K562 (cell line): ENCODE data around the gene RALGPS1. TPM values are rescaled to one million over a fixed set of nuclear protein-coding genes. Genes with fewer than 3 reads are reported as not detected.

ENCODE experiments used
- ATAC-seq: fragments of 200-7000 bp; cut with Tn5 transposase; 3 replicates; pipeline ENCODE4 v1.9.1; 2020; ENCODE audit warnings: moderate library complexity
- BruUV-seq: library from RNA; stranded (reverse); fragments of 400-500 nt; replicated peaks from 2 replicates; lab custom pipeline; 2021; lab: Mats Ljungman, UMichigan
- CTCF ChIA-PET: fragments of 300-600 bp; formaldehyde crosslinking; extraction: SDS; loops from one replicate; lab custom pipeline; 2021; ENCODE audit warnings: low intra/inter-chr PET ratio; lab: Yijun Ruan, JAX
- POLR2A ChIA-PET: fragments of 300-600, 350-650 bp; sonication (Branson Sonifier 250); formaldehyde crosslinking; extraction: SDS; loops from one replicate; lab custom pipeline; 2021; ENCODE audit warnings: antibody characterized with exemption, inconsistent platforms; lab: Yijun Ruan, JAX
- DNase-seq, 4 experiments: peaks; one replicate each; pipeline versions ENCODE4 v3.0.0 to v3.0.0-alpha.2; 2011 to 2018; ENCODE audit warnings: low spot score in 3 of 4, mixed read lengths in 3 of 4; ENCODE audit errors: extremely low read depth in 1 of 4
- FAIRE-seq: peaks from 2 replicates; lab custom pipeline; 2011; peaks lifted over from hg19 to GRCh38; lab: Jason Lieb, UNC
- H2AFZ ChIP-seq: 2 replicates; pipeline ENCODE4 v1.6.0; 2011; ENCODE audit warnings: low read depth, low read length, control low read depth, inconsistent platforms
- H3K27ac ChIP-seq: fragments of 200-600 bp; 3 replicates; pipeline ENCODE4 v1.8.0; 2011; ENCODE audit warnings: low read depth, mild to moderate bottlenecking, control low read depth, inconsistent platforms, low read length, moderate library complexity, mixed read lengths; ENCODE audit errors: extremely low read depth
- H3K27me3 ChIP-seq, 2 experiments: fragments of 300-600 bp in 1 of 2; 2 replicates in 1 of 2; 3 replicates in 1 of 2; pipeline versions ENCODE4 v1.6.0 to v1.8.0; 2011; ENCODE audit warnings: inconsistent platforms in 2 of 2, low read length in 2 of 2, mild to moderate bottlenecking in 1 of 2, mixed read lengths in 1 of 2, moderate library complexity in 1 of 2; ENCODE audit not compliant: control insufficient read depth in 2 of 2, insufficient read depth in 2 of 2
- H3K36me3 ChIP-seq: fragments of 300-600 bp; 3 replicates; pipeline ENCODE4 v1.8.0; 2011; ENCODE audit warnings: mild to moderate bottlenecking, low read length, inconsistent platforms; ENCODE audit not compliant: control insufficient read depth, insufficient read depth
- H3K4me1 ChIP-seq, 2 experiments: fragments of 200-600 bp in 1 of 2; replicated peaks in 1 of 2; 2 replicates in 1 of 2; 3 replicates in 1 of 2; pipeline versions ENCODE4 v1.5.1 to v1.8.0; 2011; ENCODE audit warnings: inconsistent platforms in 2 of 2, low read length in 2 of 2, mild to moderate bottlenecking in 1 of 2, mixed read lengths in 1 of 2, moderate library complexity in 1 of 2; ENCODE audit not compliant: control insufficient read depth in 2 of 2, insufficient read depth in 2 of 2
- H3K4me2 ChIP-seq: 2 replicates; pipeline ENCODE4 v1.6.1; 2011; ENCODE audit warnings: low read length, control low read depth, inconsistent platforms, mixed read lengths; ENCODE audit not compliant: insufficient read depth
- H3K4me3 ChIP-seq: fragments of 200-600 bp; sonication (generic), shearing (Covaris generic); 2 replicates; pipeline ENCODE4 v1.5.1; 2016; ENCODE audit warnings: control low read depth, inconsistent platforms
- H3K79me2 ChIP-seq: fragments of 200-600 bp; 3 replicates; pipeline ENCODE4 v1.8.0; 2011; ENCODE audit warnings: low read length, inconsistent platforms; ENCODE audit not compliant: control insufficient read depth, insufficient read depth
- H3K9ac ChIP-seq, 2 experiments: 2 replicates each; pipeline versions ENCODE4 v1.6.0 to v1.6.1; 2011; ENCODE audit warnings: low read depth in 2 of 2, low read length in 2 of 2, control low read depth in 1 of 2, inconsistent platforms in 1 of 2, mild to moderate bottlenecking in 1 of 2, mixed read lengths in 1 of 2; ENCODE audit not compliant: insufficient read depth in 1 of 2
- H3K9me1 ChIP-seq: one replicate; pipeline ENCODE4 v1.6.0; 2011; ENCODE audit warnings: inconsistent platforms, mild to moderate bottlenecking, low read length, moderate library complexity; ENCODE audit not compliant: control insufficient read depth, insufficient read depth
- H3K9me3 ChIP-seq: replicated peaks from 2 replicates; pipeline ENCODE4 v1.5.1; 2011; ENCODE audit warnings: low read depth, low read length, inconsistent platforms; ENCODE audit not compliant: control insufficient read depth, insufficient read depth
- H4K20me1 ChIP-seq: replicated peaks from 2 replicates; pipeline ENCODE4 v1.6.1; 2011; ENCODE audit warnings: low read length, inconsistent platforms, mixed read lengths; ENCODE audit not compliant: control insufficient read depth, insufficient read depth
- AFF1 ChIP-seq, 2 experiments: fragments of 450-650 bp; IDR thresholded peaks; 2 replicates each; pipeline ENCODE4 v1.6.1; 2018; ENCODE audit warnings: mild to moderate bottlenecking in 2 of 2, low read depth in 1 of 2; ENCODE audit not compliant: partially characterized antibody in 2 of 2
- BMI1 ChIP-seq: fragments of 150-350 bp; IDR thresholded peaks from 2 replicates; pipeline ENCODE4 v1.6.1; 2014; ENCODE audit warnings: low read length
- DMBX1 ChIP-seq: fragments of 250-450 bp; sonication (Bioruptor Pico); IDR thresholded peaks from 2 replicates; pipeline ENCODE4 v1.8.0; 2022; ENCODE audit warnings: inconsistent platforms, mild to moderate bottlenecking, moderate library complexity, borderline replicate concordance
- FOXK1 ChIP-seq: sonication (generic); formaldehyde crosslinking; IDR thresholded peaks from 2 replicates; pipeline ENCODE4 v1.8.0; 2022; ENCODE audit warnings: missing genetic modification reagents, mild to moderate bottlenecking, borderline replicate concordance
- HDAC2 ChIP-seq: fragments of 450-650 bp; IDR thresholded peaks from 2 replicates; pipeline ENCODE4 v1.6.1; 2016; ENCODE audit warnings: mild to moderate bottlenecking
- HMG20B ChIP-seq: fragments of 250-450 bp; sonication (Bioruptor Pico); IDR thresholded peaks from 2 replicates; pipeline ENCODE4 v1.5.0; 2021; ENCODE audit warnings: mild to moderate bottlenecking
- NBN ChIP-seq: fragments of 450-650 bp; IDR thresholded peaks from 2 replicates; pipeline ENCODE4 v1.6.1; 2016; ENCODE audit warnings: low read depth, mild to moderate bottlenecking
- RBFOX2 ChIP-seq: fragments of 200-400 bp; formaldehyde crosslinking; IDR thresholded peaks from 2 replicates; pipeline ENCODE4 v1.6.1; 2017; ENCODE audit warnings: low read depth, mild to moderate bottlenecking, low read length, moderate library complexity
- RBM25 ChIP-seq: fragments of 200-400 bp; formaldehyde crosslinking; IDR thresholded peaks from 2 replicates; pipeline ENCODE4 v1.6.1; 2018; ENCODE audit warnings: low read length, low read depth, moderate library complexity; ENCODE audit not compliant: severe bottlenecking
- RNF2 ChIP-seq: sonication (generic); IDR thresholded peaks from 2 replicates; pipeline ENCODE4 v1.6.1; 2016
- SUPT5H ChIP-seq: fragments of 450-650 bp; IDR thresholded peaks from 2 replicates; pipeline ENCODE4 v1.6.1; 2016
- THRAP3 ChIP-seq: fragments of 450-650 bp; IDR thresholded peaks from 2 replicates; pipeline ENCODE4 v1.6.1; 2016; ENCODE audit warnings: mild to moderate bottlenecking, inconsistent platforms, borderline replicate concordance
- ZKSCAN3 ChIP-seq: fragments of 250-450 bp; sonication (Bioruptor Pico); IDR thresholded peaks from 2 replicates; pipeline ENCODE4 v1.4.0; 2020
- ZNF77 ChIP-seq: fragments of 250-450 bp; sonication (Bioruptor Pico); IDR thresholded peaks from 2 replicates; pipeline ENCODE4 v1.5.0; 2020
- ZNF785 ChIP-seq: fragments of 250-450 bp; sonication (Bioruptor Pico); IDR thresholded peaks from 2 replicates; pipeline ENCODE4 v1.4.0; 2020; ENCODE audit warnings: mild to moderate bottlenecking
- in situ Hi-C: fragments of 300-500 bp; cut with MboI; formaldehyde crosslinking; loops from 4 replicates; pipeline ENCODE4 v1.15.0; 2018; ENCODE audit warnings: inconsistent platforms, mixed read lengths
- intact Hi-C: fragments of 100-400 bp; cut with micrococcal nuclease; formaldehyde crosslinking; loops from 2 replicates; pipeline ENCODE4 v1.14.2; 2022
- polyA plus RNA-seq, 8 experiments: library from polyadenylated mRNA; depleted of rRNA in 4 of 8; stranded (reverse) in 5 of 8; unstranded in 3 of 8; fragments of >200 nt; fragmentation: Nextera tagmentation in 2 of 8; fragmentation: Illumina TruSeq in 1 of 8; extraction: Ambion mirVana in 2 of 8; extraction: Trizol in 1 of 8; gene quantifications; 2 replicates each; pipeline versions ENCODE4 v1.2.1 to v1.2.3, GENCODE V29; 2011 to 2014; ENCODE audit warnings: inconsistent platforms in 1 of 8, missing spikeins in 1 of 8
- total RNA-seq, 7 experiments: library from RNA; depleted of rRNA in 6 of 7; stranded (reverse); fragments of >200 nt in 6 of 7; fragmentation: Illumina TruSeq in 2 of 7; extraction: Trizol in 2 of 7; gene quantifications; 2 replicates each; pipeline versions ENCODE4 v1.2.1 to v1.2.3, GENCODE V29; 2011 to 2021; ENCODE audit warnings: low replicate concordance in 1 of 7
- TF ChIP-seq, protein P1 (sequence below), 2 experiments: fragments of 450-650 bp; conservative IDR thresholded peaks; 2 replicates each; pipeline ENCODE4 v1.6.1; 2017; ENCODE audit warnings: mild to moderate bottlenecking in 2 of 2, moderate library complexity in 2 of 2
- TF ChIP-seq, protein P2 (sequence below): fragments of 450-650 bp; formaldehyde crosslinking; IDR thresholded peaks from 2 replicates; pipeline ENCODE4 v1.4.0; 2020; ENCODE audit warnings: mild to moderate bottlenecking, moderate library complexity

Gene RALGPS1
- total and polyA plus RNA-seq, 9 of the 15 experiments (the other 6 are each of a cell fraction or from before 2014, with no cell fraction given): 0.04 to 2.6 (median 1.5) TPM

GRCh38 chr9:126937444-126937843 lies 22.9 kb downstream of the RALGPS1 start:
- Histone ChIP-seq H3K36me3 (no peaks in the 10 kb centered on the region), H2AFZ (no peak overlapping the region), H3K9ac (no peak overlapping the region), H4K20me1 (no peaks in the 10 kb centered on the region), H3K79me2 (no peaks in the 10 kb centered on the region), H3K4me2 (no peak overlapping the region), H3K4me3 (no peak overlapping the region), H3K9me1 (no peaks in the 10 kb centered on the region), H3K9me3 (no peaks in the 10 kb centered on the region), H3K27me3 (peaks cover 5 to 28% of the 10 kb centered on the region in 2 experiments; a peak in 3 of 5 replicates), H3K27ac (no peak overlapping the region), H3K4me1 (no peaks in the 10 kb centered on the region)
- ATAC-seq (no peak), DNase-seq (no peak), FAIRE-seq (no peak)
- POLR2A ChIA-PET: interaction anchor here (0.8 kb wide), 1 partner anchor 263 kb away, joined by 3 read pairs; no protein-coding TSS in a partner anchor
- CTCF ChIA-PET: interaction anchor here (1.8 kb wide), 1 partner anchor 263 kb away, joined by 6 read pairs; no protein-coding TSS in a partner anchor
- intact Hi-C loops (no loop called here), in situ Hi-C loops (loop anchor here (25.0 kb wide), 1 partner anchor 975 kb away; the partner anchor contains the start of gene ST6GALNAC4)
- no TSS peak for BruUV-seq
- TF ChIP-seq RNF2: no peak
- no peak for TF ChIP-seq ZNF785 (CRISPR knock-in tag)
- no peak for TF ChIP-seq FOXK1
- peak; percentile 99 for TF ChIP-seq RBM25
- no peak for TF ChIP-seq ZKSCAN3
- TF ChIP-seq THRAP3: no peak
- TF ChIP-seq, protein P1, sequence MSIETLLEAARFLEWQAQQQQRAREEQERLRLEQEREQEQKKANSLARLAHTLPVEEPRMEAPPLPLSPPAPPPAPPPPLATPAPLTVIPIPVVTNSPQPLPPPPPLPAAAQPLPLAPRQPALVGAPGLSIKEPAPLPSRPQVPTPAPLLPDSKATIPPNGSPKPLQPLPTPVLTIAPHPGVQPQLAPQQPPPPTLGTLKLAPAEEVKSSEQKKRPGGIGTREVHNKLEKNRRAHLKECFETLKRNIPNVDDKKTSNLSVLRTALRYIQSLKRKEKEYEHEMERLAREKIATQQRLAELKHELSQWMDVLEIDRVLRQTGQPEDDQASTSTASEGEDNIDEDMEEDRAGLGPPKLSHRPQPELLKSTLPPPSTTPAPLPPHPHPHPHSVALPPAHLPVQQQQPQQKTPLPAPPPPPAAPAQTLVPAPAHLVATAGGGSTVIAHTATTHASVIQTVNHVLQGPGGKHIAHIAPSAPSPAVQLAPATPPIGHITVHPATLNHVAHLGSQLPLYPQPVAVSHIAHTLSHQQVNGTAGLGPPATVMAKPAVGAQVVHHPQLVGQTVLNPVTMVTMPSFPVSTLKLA (conservative IDR thresholded peaks at IDR 0.05): no peak
- no peak for TF ChIP-seq ZNF77 (CRISPR knock-in tag)
- TF ChIP-seq BMI1: no peak
- TF ChIP-seq RBFOX2: no peak
- no peak for TF ChIP-seq NBN
- TF ChIP-seq, protein P2, sequence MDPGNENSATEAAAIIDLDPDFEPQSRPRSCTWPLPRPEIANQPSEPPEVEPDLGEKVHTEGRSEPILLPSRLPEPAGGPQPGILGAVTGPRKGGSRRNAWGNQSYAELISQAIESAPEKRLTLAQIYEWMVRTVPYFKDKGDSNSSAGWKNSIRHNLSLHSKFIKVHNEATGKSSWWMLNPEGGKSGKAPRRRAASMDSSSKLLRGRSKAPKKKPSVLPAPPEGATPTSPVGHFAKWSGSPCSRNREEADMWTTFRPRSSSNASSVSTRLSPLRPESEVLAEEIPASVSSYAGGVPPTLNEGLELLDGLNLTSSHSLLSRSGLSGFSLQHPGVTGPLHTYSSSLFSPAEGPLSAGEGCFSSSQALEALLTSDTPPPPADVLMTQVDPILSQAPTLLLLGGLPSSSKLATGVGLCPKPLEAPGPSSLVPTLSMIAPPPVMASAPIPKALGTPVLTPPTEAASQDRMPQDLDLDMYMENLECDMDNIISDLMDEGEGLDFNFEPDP (CRISPR knock-in tag): no peak
- no peak for TF ChIP-seq DMBX1 (CRISPR knock-in tag)
- no peak for TF ChIP-seq HMG20B
- TF ChIP-seq SUPT5H: no peak
- no peak for TF ChIP-seq HDAC2
- TF ChIP-seq AFF1 (IDR thresholded peaks at IDR 0.05; ENCODE audit: low read depth in 1 of 2, partially characterized antibody in 2 of 2): no peak
